ENCODE results near the gene FER1L5. TPM values are rescaled to one million over a fixed set of nuclear protein-coding genes. Genes with fewer than 3 reads are reported as not detected.

The FER1L5 gene
- polyA plus RNA-seq, 1 of the 3 experiments (the other 2 are of a cell fraction): 0.02 TPM

DNA sequence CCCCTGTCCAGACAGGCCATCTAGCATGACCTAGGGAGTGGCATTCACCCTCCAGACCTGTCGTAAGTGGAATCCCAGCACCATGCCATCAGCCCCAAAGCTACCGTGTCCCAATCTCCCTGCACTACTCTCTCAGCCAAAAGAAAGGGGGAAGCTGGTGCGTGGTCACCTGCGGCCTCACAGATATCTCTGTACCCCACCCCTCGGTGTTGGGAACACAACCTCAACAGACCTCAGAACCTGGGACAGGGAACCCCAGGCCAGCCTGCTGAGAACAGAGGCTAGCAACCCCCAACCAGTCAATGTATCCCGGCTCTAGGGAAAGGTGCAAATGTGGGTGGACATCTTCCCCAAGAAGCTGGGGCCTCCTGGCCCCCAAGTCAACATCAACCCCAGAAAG, 59.1 kb downstream of the FER1L5 start:
- POLR2A ChIA-PET: interaction anchor here (1.0 kb wide), 1 partner anchor 9 kb away, joined by 3 read pairs; no protein-coding TSS in a partner anchor
- CTCF ChIA-PET: interaction anchor here (0.9 to 1.7 kb wide), 2 partner anchors 9 to 99 kb away, joined by 3 to 8 read pairs; no protein-coding TSS in a partner anchor

More for the DNA sequence above, 59.1 kb downstream of the FER1L5 start:
- no peaks in the 10 kb centered on the region for H3K9me3 ChIP-seq
- WGBS (ENCODE audit: low lambda C conversion rate): 97% methylated on average over 4 of the region's 6 CpGs
- peaks cover 6 to 14% of the 10 kb centered on the region in 2 experiments for H3K36me3 ChIP-seq (replicated peaks in 1 of 2; ENCODE audit: control insufficient read depth in 1 of 2, insufficient read depth in 2 of 2, low read length in 1 of 2)
- no peaks in the 10 kb centered on the region for H3K9me2 ChIP-seq
- no peak overlapping the region for H3K27ac ChIP-seq (ENCODE audit: low read depth in 2 of 2, low read length in 1 of 2)
- H3K27me3 ChIP-seq (ENCODE audit: insufficient read depth): no peaks in the 10 kb centered on the region
- no peaks in the 10 kb centered on the region for H3K79me2 ChIP-seq (ENCODE audit: insufficient read depth)
- no peaks in the 10 kb centered on the region for H4K20me1 ChIP-seq (ENCODE audit: insufficient read depth)
- no peak overlapping the region for H3K4me3 ChIP-seq (ENCODE audit: low read depth in 2 of 2, low read length in 1 of 2)
- no peaks in the 10 kb centered on the region for H3F3A ChIP-seq (replicated peaks; ENCODE audit: insufficient read depth)
- H2AFZ ChIP-seq (ENCODE audit: low read depth): no peak overlapping the region
- DNase-seq: no peak
- TF ChIP-seq CHD2 (IDR thresholded peaks at IDR 0.05; ENCODE audit: low read length, partially characterized antibody) (no peak), ELF1 (IDR thresholded peaks at IDR 0.05) (no peak), RAD21 (IDR thresholded peaks at IDR 0.05; ENCODE audit: low read length) (no peak), EP300 (IDR thresholded peaks at IDR 0.05; ENCODE audit: borderline replicate concordance in 1 of 2, low read depth in 1 of 2, low read length in 1 of 2) (no peak), JUND (IDR thresholded peaks at IDR 0.05) (no peak), GATA2 (CRISPR knock-in tag; IDR thresholded peaks at IDR 0.05) (no peak), MXI1 (IDR thresholded peaks at IDR 0.05; ENCODE audit: low read depth, low read length) (no peak), TEAD4 (IDR thresholded peaks at IDR 0.05; ENCODE audit: borderline replicate concordance, insufficient read depth) (no peak), TCF12 (IDR thresholded peaks at IDR 0.05) (no peak), SMC3 (IDR thresholded peaks at IDR 0.05; ENCODE audit: low read depth, low read length) (no peak), YY1 (IDR thresholded peaks at IDR 0.05; ENCODE audit: low read depth) (no peak), RXRA (IDR thresholded peaks at IDR 0.05; ENCODE audit: borderline replicate concordance, low read depth) (no peak), FOXM1 (IDR thresholded peaks at IDR 0.05; ENCODE audit: low read depth) (no peak), TAF1 (IDR thresholded peaks at IDR 0.05; ENCODE audit: borderline replicate concordance, low read depth, low read length) (no peak), EZH2phosphoT487 (IDR thresholded peaks at IDR 0.05; ENCODE audit: borderline replicate concordance, low read depth) (no peak)
- TF ChIP-seq, protein P1, sequence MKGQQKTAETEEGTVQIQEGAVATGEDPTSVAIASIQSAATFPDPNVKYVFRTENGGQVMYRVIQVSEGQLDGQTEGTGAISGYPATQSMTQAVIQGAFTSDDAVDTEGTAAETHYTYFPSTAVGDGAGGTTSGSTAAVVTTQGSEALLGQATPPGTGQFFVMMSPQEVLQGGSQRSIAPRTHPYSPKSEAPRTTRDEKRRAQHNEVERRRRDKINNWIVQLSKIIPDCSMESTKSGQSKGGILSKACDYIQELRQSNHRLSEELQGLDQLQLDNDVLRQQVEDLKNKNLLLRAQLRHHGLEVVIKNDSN (IDR thresholded peaks at IDR 0.05; ENCODE audit: borderline replicate concordance, low read depth): no peak
- TF ChIP-seq, protein P2, sequence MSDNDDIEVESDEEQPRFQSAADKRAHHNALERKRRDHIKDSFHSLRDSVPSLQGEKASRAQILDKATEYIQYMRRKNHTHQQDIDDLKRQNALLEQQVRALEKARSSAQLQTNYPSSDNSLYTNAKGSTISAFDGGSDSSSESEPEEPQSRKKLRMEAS (IDR thresholded peaks at IDR 0.05; ENCODE audit: low read depth): no peak
- TF ChIP-seq, protein P3, sequence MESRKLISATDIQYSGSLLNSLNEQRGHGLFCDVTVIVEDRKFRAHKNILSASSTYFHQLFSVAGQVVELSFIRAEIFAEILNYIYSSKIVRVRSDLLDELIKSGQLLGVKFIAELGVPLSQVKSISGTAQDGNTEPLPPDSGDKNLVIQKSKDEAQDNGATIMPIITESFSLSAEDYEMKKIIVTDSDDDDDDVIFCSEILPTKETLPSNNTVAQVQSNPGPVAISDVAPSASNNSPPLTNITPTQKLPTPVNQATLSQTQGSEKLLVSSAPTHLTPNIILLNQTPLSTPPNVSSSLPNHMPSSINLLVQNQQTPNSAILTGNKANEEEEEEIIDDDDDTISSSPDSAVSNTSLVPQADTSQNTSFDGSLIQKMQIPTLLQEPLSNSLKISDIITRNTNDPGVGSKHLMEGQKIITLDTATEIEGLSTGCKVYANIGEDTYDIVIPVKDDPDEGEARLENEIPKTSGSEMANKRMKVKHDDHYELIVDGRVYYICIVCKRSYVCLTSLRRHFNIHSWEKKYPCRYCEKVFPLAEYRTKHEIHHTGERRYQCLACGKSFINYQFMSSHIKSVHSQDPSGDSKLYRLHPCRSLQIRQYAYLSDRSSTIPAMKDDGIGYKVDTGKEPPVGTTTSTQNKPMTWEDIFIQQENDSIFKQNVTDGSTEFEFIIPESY (IDR thresholded peaks at IDR 0.05; ENCODE audit: borderline replicate concordance, low read depth): no peak
- TF ChIP-seq, protein P4, sequence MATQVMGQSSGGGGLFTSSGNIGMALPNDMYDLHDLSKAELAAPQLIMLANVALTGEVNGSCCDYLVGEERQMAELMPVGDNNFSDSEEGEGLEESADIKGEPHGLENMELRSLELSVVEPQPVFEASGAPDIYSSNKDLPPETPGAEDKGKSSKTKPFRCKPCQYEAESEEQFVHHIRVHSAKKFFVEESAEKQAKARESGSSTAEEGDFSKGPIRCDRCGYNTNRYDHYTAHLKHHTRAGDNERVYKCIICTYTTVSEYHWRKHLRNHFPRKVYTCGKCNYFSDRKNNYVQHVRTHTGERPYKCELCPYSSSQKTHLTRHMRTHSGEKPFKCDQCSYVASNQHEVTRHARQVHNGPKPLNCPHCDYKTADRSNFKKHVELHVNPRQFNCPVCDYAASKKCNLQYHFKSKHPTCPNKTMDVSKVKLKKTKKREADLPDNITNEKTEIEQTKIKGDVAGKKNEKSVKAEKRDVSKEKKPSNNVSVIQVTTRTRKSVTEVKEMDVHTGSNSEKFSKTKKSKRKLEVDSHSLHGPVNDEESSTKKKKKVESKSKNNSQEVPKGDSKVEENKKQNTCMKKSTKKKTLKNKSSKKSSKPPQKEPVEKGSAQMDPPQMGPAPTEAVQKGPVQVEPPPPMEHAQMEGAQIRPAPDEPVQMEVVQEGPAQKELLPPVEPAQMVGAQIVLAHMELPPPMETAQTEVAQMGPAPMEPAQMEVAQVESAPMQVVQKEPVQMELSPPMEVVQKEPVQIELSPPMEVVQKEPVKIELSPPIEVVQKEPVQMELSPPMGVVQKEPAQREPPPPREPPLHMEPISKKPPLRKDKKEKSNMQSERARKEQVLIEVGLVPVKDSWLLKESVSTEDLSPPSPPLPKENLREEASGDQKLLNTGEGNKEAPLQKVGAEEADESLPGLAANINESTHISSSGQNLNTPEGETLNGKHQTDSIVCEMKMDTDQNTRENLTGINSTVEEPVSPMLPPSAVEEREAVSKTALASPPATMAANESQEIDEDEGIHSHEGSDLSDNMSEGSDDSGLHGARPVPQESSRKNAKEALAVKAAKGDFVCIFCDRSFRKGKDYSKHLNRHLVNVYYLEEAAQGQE (IDR thresholded peaks at IDR 0.05; ENCODE audit: low read depth, low read length): no peak
- H3K4me1 ChIP-seq (ENCODE audit: control insufficient read depth in 1 of 2, insufficient read depth in 2 of 2, low read depth in 1 of 2, low read length in 1 of 2): no peaks in the 10 kb centered on the region
- no peak overlapping the region for H3K4me2 ChIP-seq
- no peak overlapping the region for H3K9ac ChIP-seq
